DMS53 treated with DMSO at 0.1 percent for 48 hours (cell line): Measurements from ENCODE around the gene SAC3D1.
"Not testable (repeated sequence)": the region's sequence is repeated elsewhere in the genome, so short reads cannot be mapped to it uniquely, and the experiment has no call there.

Source experiments
- DNase-seq: peaks from one replicate; lab custom pipeline; 2025; ENCODE audit not compliant: unreplicated experiment; lab: John Stamatoyannopoulos, UW

SAC3D1 gene

GRCh38 chr11:65023502-65023901 lies 17.5 kb upstream of the SAC3D1 start:
- not testable (repeated sequence) for DNase-seq

GRCh38 chr11:65026810-65027209 lies 14.2 kb upstream of the SAC3D1 start:
- peak; percentile 56 for DNase-seq

GRCh38 chr11:65027213-65028067 lies 13.6 kb upstream of the SAC3D1 start, which contains the start of gene SNX15:
Gene SNX15 (plus strand): TSS chr11:65027439. CDS start chr11:65027538, 99 bp downstream.
- peak; percentile 95 for DNase-seq

GRCh38 chr11:65032216-65032615 lies 8.8 kb upstream of the SAC3D1 start:
- no peak for DNase-seq

GRCh38 chr11:65034423-65034822 lies 6.6 kb upstream of the SAC3D1 start:
- no peak for DNase-seq

- DNase-seq = no peak
These were observed 5.4 kb upstream of the SAC3D1 start for GRCh38 chr11:65035579-65035978.

GRCh38 chr11:65036931-65037330 lies 4.1 kb upstream of the SAC3D1 start:
- DNase-seq = no peak

- no peak for DNase-seq
These were observed 527 bp upstream of the SAC3D1 start for GRCh38 chr11:65040520-65040846.

GRCh38 chr11:65042891-65043290 lies 1.9 kb downstream of the SAC3D1 start:
- no peak for DNase-seq

GRCh38 chr11:65043881-65044501 lies 3.0 kb downstream of the SAC3D1 start:
- no peak for DNase-seq

- no peak for DNase-seq
These were observed 4.1 kb downstream of the SAC3D1 start for GRCh38 chr11:65045061-65045460.

- DNase-seq = no peak
These were observed 4.7 kb downstream of the SAC3D1 start for GRCh38 chr11:65045728-65046127.

GRCh38 chr11:65047581-65048422 lies 6.8 kb downstream of the SAC3D1 start:
- no peak for DNase-seq

GRCh38 chr11:65051398-65051858 lies 10.4 kb downstream of the SAC3D1 start:
- DNase-seq = no peak

GRCh38 chr11:65053827-65054508 lies 13.0 kb downstream of the SAC3D1 start:
- DNase-seq = no peak

GRCh38 chr11:65055538-65055937 lies 14.5 kb downstream of the SAC3D1 start:
- no peak for DNase-seq

GRCh38 chr11:65056999-65057398 lies 16.0 kb downstream of the SAC3D1 start:
- DNase-seq = no peak

- DNase-seq = no peak
These were observed 16.5 kb downstream of the SAC3D1 start for GRCh38 chr11:65057526-65057925.

- no peak for DNase-seq
These were observed 17.0 kb downstream of the SAC3D1 start for GRCh38 chr11:65058012-65058411.

- no peak for DNase-seq
These were observed 17.5 kb downstream of the SAC3D1 start, which contains the start of gene NAALADL1 for GRCh38 chr11:65058419-65059054. Gene NAALADL1 (minus strand): TSS chr11:65058553. CDS start chr11:65058521, 32 bp downstream.
